ENCODE measurements around the gene COL6A1. TPM values are rescaled to one million over a fixed set of nuclear protein-coding genes. Genes with fewer than 3 reads are reported as not detected.

The COL6A1 gene
- polyA plus RNA-seq, 1 donor from 2014 or later = 29.4 TPM

DNA sequence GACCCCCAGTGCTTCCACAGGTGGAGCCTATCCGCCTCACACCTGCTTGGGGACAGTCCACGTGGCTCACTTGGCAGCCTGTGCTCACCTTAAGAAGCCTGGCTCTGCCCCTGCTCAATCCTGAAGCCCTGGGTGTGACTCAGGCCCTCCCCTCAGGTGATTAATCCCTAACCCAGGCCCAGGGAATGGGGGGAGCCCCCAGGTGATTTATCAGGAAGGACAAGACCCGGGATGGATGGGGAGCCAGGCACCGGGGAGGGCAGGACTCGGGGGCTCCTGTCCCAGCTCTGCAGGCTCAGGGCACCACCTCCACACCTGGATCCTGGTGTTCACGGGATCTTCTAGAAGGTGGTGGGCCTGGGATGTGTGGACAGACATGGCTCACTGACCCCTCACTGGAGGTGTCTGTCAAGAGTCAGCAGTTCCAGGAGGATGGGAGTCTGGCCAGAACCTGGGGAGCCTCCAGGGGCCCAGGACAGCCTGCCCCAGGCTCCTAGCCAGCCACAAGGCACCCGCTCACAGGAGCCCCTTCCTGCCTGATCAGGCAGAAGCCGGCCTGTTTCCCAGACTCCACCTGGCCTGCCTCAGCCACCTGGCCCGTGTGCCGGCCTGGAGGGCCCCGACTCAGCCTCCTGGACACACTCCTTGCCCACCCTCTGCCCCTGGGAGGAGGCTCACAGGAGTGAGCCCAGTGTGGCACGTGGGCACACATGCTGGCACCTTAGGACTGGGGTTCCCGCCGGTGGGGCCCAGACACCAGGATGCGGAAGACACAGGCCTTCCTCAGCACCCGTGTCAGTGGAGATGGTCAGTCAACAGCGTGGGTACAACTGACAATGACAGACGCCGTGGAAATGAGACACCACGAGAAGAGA, 38.6 kb upstream of the COL6A1 start:
- no peaks in the 10 kb centered on the region for H3K9me2 ChIP-seq (ENCODE audit: insufficient read depth, low read length)
- H3K9ac ChIP-seq (ENCODE audit: low read length) = no peak overlapping the region
- H3F3A ChIP-seq (ENCODE audit: insufficient read depth, low read length, poor library complexity, severe bottlenecking) = no peaks in the 10 kb centered on the region
- H3K36me3 ChIP-seq (ENCODE audit: insufficient read depth, low read length) = no peaks in the 10 kb centered on the region
- TF ChIP-seq RAD21 (conservative IDR thresholded peaks at IDR 0.05) (no peak), TAF1 (IDR thresholded peaks at IDR 0.05; ENCODE audit: low read depth) (no peak), POLR2AphosphoS5 (IDR thresholded peaks at IDR 0.05) (no peak)
- H3K4me3 ChIP-seq (ENCODE audit: low read length) = no peak overlapping the region
- no peaks in the 10 kb centered on the region for H4K20me1 ChIP-seq (ENCODE audit: insufficient read depth)
- no peaks in the 10 kb centered on the region for H3K27me3 ChIP-seq (ENCODE audit: insufficient read depth, low read depth, low read length)
- H3K9me3 ChIP-seq (ENCODE audit: low read length) = no peaks in the 10 kb centered on the region
- H3K27ac ChIP-seq (ENCODE audit: low read length) = no peak overlapping the region
- no peaks in the 10 kb centered on the region for H3K79me2 ChIP-seq (replicated peaks; ENCODE audit: insufficient read depth, low read length)
- H3K4me2 ChIP-seq (ENCODE audit: low read length) = no peak overlapping the region
- H2AFZ ChIP-seq (ENCODE audit: low read depth, low read length) = no peak overlapping the region

DNA sequence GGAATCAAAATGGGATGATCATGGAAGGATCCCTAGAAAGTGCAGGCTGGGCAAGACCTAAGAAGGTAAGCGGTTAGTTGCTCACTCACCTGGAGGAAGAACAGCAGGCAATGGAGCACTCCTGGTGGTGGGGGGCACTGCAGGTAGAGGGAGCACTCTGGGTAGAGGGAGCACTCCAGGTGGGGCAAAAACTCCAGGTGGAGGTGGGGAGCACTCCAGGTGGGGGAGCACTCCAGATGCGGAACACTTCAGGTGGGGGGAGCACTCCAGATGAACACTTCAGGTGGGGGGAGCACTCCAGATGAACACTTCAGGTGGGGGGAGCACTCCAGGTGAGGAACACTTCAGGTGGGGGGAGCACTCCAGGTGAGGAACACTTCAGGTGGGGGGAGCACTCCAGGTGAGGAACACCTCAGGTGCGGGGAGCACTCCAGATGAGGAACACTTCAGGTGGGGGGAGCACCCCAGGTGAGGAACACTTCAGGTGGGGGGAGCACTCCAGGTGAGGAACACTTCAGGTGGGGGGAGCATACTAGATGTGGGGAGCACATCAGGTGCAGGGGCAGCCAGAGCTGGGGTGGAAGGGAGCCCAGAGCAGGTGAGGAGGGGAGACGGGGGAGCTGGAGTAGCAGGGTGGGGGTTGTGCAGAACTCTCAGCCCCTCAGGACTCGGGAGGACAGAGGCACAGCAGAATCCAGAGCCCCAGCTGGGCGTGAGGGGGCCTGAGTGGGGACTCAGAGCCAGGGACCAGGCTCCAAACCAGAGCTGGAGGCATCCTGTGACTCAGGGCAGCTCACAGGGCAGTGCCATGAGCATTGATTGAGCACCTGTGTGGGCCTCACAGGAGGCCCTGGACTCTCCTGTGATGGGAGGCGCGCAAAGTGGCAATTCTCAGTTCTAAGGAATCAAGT, 37.7 kb upstream of the COL6A1 start:
- H3K79me2 ChIP-seq (replicated peaks; ENCODE audit: insufficient read depth, low read length) = no peaks in the 10 kb centered on the region
- no peak overlapping the region for H3K4me2 ChIP-seq (ENCODE audit: low read length)
- no peaks in the 10 kb centered on the region for H3K36me3 ChIP-seq (ENCODE audit: insufficient read depth, low read length)
- no peaks in the 10 kb centered on the region for H3F3A ChIP-seq (ENCODE audit: insufficient read depth, low read length, poor library complexity, severe bottlenecking)
- no peaks in the 10 kb centered on the region for H3K9me3 ChIP-seq (ENCODE audit: low read length)
- no peaks in the 10 kb centered on the region for H3K27me3 ChIP-seq (ENCODE audit: insufficient read depth, low read depth, low read length)
- H4K20me1 ChIP-seq (ENCODE audit: insufficient read depth) = no peaks in the 10 kb centered on the region
- H2AFZ ChIP-seq (ENCODE audit: low read depth, low read length) = no peak overlapping the region
- H3K9ac ChIP-seq (ENCODE audit: low read length) = no peak overlapping the region
- no peak overlapping the region for H3K4me3 ChIP-seq (ENCODE audit: low read length)
- H3K27ac ChIP-seq (ENCODE audit: low read length) = no peak overlapping the region
- TF ChIP-seq RAD21 (conservative IDR thresholded peaks at IDR 0.05) = no peak
- TF ChIP-seq POLR2AphosphoS5 (IDR thresholded peaks at IDR 0.05) = no peak
- TF ChIP-seq, protein P1, sequence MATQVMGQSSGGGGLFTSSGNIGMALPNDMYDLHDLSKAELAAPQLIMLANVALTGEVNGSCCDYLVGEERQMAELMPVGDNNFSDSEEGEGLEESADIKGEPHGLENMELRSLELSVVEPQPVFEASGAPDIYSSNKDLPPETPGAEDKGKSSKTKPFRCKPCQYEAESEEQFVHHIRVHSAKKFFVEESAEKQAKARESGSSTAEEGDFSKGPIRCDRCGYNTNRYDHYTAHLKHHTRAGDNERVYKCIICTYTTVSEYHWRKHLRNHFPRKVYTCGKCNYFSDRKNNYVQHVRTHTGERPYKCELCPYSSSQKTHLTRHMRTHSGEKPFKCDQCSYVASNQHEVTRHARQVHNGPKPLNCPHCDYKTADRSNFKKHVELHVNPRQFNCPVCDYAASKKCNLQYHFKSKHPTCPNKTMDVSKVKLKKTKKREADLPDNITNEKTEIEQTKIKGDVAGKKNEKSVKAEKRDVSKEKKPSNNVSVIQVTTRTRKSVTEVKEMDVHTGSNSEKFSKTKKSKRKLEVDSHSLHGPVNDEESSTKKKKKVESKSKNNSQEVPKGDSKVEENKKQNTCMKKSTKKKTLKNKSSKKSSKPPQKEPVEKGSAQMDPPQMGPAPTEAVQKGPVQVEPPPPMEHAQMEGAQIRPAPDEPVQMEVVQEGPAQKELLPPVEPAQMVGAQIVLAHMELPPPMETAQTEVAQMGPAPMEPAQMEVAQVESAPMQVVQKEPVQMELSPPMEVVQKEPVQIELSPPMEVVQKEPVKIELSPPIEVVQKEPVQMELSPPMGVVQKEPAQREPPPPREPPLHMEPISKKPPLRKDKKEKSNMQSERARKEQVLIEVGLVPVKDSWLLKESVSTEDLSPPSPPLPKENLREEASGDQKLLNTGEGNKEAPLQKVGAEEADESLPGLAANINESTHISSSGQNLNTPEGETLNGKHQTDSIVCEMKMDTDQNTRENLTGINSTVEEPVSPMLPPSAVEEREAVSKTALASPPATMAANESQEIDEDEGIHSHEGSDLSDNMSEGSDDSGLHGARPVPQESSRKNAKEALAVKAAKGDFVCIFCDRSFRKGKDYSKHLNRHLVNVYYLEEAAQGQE (IDR thresholded peaks at IDR 0.05; ENCODE audit: borderline replicate concordance) = no peak
- no peak for TF ChIP-seq EZH2 (IDR thresholded peaks at IDR 0.05; ENCODE audit: borderline replicate concordance, insufficient read depth, low read length, poor library complexity, severe bottlenecking)
- no peak for TF ChIP-seq EP300 (conservative IDR thresholded peaks at IDR 0.05; ENCODE audit: poor library complexity, severe bottlenecking)
- TF ChIP-seq, protein P2, sequence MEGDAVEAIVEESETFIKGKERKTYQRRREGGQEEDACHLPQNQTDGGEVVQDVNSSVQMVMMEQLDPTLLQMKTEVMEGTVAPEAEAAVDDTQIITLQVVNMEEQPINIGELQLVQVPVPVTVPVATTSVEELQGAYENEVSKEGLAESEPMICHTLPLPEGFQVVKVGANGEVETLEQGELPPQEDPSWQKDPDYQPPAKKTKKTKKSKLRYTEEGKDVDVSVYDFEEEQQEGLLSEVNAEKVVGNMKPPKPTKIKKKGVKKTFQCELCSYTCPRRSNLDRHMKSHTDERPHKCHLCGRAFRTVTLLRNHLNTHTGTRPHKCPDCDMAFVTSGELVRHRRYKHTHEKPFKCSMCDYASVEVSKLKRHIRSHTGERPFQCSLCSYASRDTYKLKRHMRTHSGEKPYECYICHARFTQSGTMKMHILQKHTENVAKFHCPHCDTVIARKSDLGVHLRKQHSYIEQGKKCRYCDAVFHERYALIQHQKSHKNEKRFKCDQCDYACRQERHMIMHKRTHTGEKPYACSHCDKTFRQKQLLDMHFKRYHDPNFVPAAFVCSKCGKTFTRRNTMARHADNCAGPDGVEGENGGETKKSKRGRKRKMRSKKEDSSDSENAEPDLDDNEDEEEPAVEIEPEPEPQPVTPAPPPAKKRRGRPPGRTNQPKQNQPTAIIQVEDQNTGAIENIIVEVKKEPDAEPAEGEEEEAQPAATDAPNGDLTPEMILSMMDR (IDR thresholded peaks at IDR 0.05; ENCODE audit: poor library complexity, severe bottlenecking) = no peak
- no peak for TF ChIP-seq SMC3 (conservative IDR thresholded peaks at IDR 0.05; ENCODE audit: poor library complexity)
- no peak for TF ChIP-seq MXI1 (conservative IDR thresholded peaks at IDR 0.05; ENCODE audit: poor library complexity, severe bottlenecking)
- no peak for TF ChIP-seq TAF1 (IDR thresholded peaks at IDR 0.05; ENCODE audit: low read depth)
- no peaks in the 10 kb centered on the region for H3K9me2 ChIP-seq (ENCODE audit: insufficient read depth, low read length)

Measured in neural cell (in vitro differentiated cells).